Sigmoid colon (tissue), 7 donors: ENCODE measurements around the gene BDKRB2. TPM values are rescaled to one million over a fixed set of nuclear protein-coding genes. Genes with fewer than 3 reads are reported as not detected.

ENCODE experiments used
- DNase-seq: peaks from one replicate; pipeline ENCODE4 v3.0.0-alpha.2; 2019
- H3K27ac ChIP-seq, 4 donors: fragments of 200-600 bp; sonication (generic); one replicate each; pipeline ENCODE4 v1.5.1; 2016 to 2019; ENCODE audit warnings: mild to moderate bottlenecking in 1 of 4
- H3K27me3 ChIP-seq, 3 donors: fragments of 200-600 bp; sonication (generic); one replicate each; pipeline ENCODE4 v1.5.1; 2019; ENCODE audit warnings: mild to moderate bottlenecking in 1 of 3
- H3K36me3 ChIP-seq, 4 donors: fragments of 200-600 bp; sonication (generic); one replicate each; pipeline ENCODE4 v1.5.1; 2016 to 2019
- H3K4me1 ChIP-seq, 4 donors: fragments of 200-600 bp; sonication (generic); one replicate each; pipeline ENCODE4 v1.5.1; 2017 to 2019
- H3K4me3 ChIP-seq, 4 donors: fragments of 200-600 bp; sonication (generic); one replicate each; pipeline ENCODE4 v1.5.1; 2017 to 2019; ENCODE audit warnings: mild to moderate bottlenecking in 2 of 4, moderate library complexity in 1 of 4
- H3K9me3 ChIP-seq, 4 donors: fragments of 200-600 bp in 3 of 4; sonication (generic) in 3 of 4; one replicate each; pipeline versions ENCODE4 v1.5.1 to v1.6.1; 2013 to 2019
- CTCF ChIP-seq, 4 experiments: fragments of 450-650 bp in 3 of 4; fragments of 200-600 bp in 1 of 4; IDR thresholded peaks; one replicate each; pipeline ENCODE4 v1.5.1; 2016 to 2019; ENCODE audit warnings: antibody characterized with exemption in 4 of 4, mild to moderate bottlenecking in 3 of 4, moderate library complexity in 2 of 4
- EP300 ChIP-seq, 4 donors: sonication (generic); formaldehyde crosslinking; IDR thresholded peaks; one replicate each; pipeline ENCODE4 v1.6.1; 2017; ENCODE audit warnings: antibody characterized with exemption in 4 of 4
- POLR2A ChIP-seq, 2 donors: fragments of 450-650 bp; IDR thresholded peaks; one replicate each; pipeline ENCODE4 v1.6.1; 2016; ENCODE audit warnings: antibody characterized with exemption in 2 of 2, mild to moderate bottlenecking in 2 of 2, moderate library complexity in 2 of 2
- POLR2AphosphoS5 ChIP-seq, 4 donors: sonication (generic); formaldehyde crosslinking; IDR thresholded peaks; one replicate each; pipeline ENCODE4 v1.6.1; 2017; ENCODE audit warnings: antibody characterized with exemption in 4 of 4
- WGBS, 2 donors: extraction: QIAGEN DNeasy Blood & Tissue Kit; methylation state at CpG; one replicate each; pipeline ENCODE4 v1.1.7; 2013; 5-methylcytosine and 5-hydroxymethylcytosine counted together
- intact Hi-C: fragments of 100-400 bp; cut with DNase I; formaldehyde crosslinking; loops from one replicate; pipeline ENCODE4 v1.15.1; 2023
- polyA plus RNA-seq, 3 donors: library from polyadenylated mRNA; stranded (reverse); fragments of 200-250 nt; gene quantifications; one replicate each; pipeline ENCODE4 v1.2.3, GENCODE V29; 2013
- total RNA-seq, 4 donors: library from RNA; depleted of rRNA; stranded (reverse); fragments of >200 nt; gene quantifications; one replicate each; pipeline ENCODE4 v1.1.0, GENCODE V29; 2016
- donor health status: healthy with polysubstance abuse.
- donor health status: Bipolar disorder and iron deficiency.
- donor health status: healthy.

The BDKRB2 gene
- total and polyA plus RNA-seq, 7 donors, result 1.8 to 10.8 (median 4.5) TPM

- no peaks in the 10 kb centered on the region for H3K27me3 ChIP-seq
- H3K27ac ChIP-seq, result no peak overlapping the region
- intact Hi-C loops, result no loop called here
- H3K36me3 ChIP-seq, result no peaks in the 10 kb centered on the region
- TF ChIP-seq POLR2A (IDR thresholded peaks at IDR 0.05), result no peak
- no peak for TF ChIP-seq EP300 (IDR thresholded peaks at IDR 0.05)
- no peak for TF ChIP-seq POLR2AphosphoS5 (IDR thresholded peaks at IDR 0.05)
- no peak for TF ChIP-seq CTCF (IDR thresholded peaks at IDR 0.05)
- 71 to 73% methylated on average over 22 of the region's 22 CpGs for WGBS, 2 donors
- peaks cover 0 to 8% (median 0%) of the 10 kb centered on the region in 4 donors for H3K4me1 ChIP-seq
- no peak overlapping the region for H3K4me3 ChIP-seq
- DNase-seq, result no peak
- H3K9me3 ChIP-seq, result no peaks in the 10 kb centered on the region
These were observed 11.4 kb upstream of the BDKRB2 start for GRCh38 chr14:96192975-96193805.

GRCh38 chr14:96194262-96194656 is 10.4 kb upstream of the BDKRB2 start:
- intact Hi-C loops, result no loop called here
- TF ChIP-seq POLR2A (IDR thresholded peaks at IDR 0.05), result no peak
- TF ChIP-seq CTCF (IDR thresholded peaks at IDR 0.05), result no peak
- TF ChIP-seq EP300 (IDR thresholded peaks at IDR 0.05), result no peak
- no peak for TF ChIP-seq POLR2AphosphoS5 (IDR thresholded peaks at IDR 0.05)
- no peak overlapping the region for H3K4me3 ChIP-seq
- H3K27me3 ChIP-seq, result no peaks in the 10 kb centered on the region
- H3K27ac ChIP-seq, result no peak overlapping the region
- H3K4me1 ChIP-seq, result no peaks in the 10 kb centered on the region
- H3K36me3 ChIP-seq, result no peaks in the 10 kb centered on the region
- H3K9me3 ChIP-seq, result no peaks in the 10 kb centered on the region
- no peak for DNase-seq
- WGBS, 2 donors, result 90 to 93% methylated on average over 10 of the region's 10 CpGs

- 53 to 60% methylated on average over 11 of the region's 11 CpGs for WGBS, 2 donors
- Histone ChIP-seq H3K27ac (no peak overlapping the region), H3K36me3 (no peaks in the 10 kb centered on the region), H3K9me3 (no peaks in the 10 kb centered on the region), H3K4me3 (no peak overlapping the region), H3K27me3 (no peaks in the 10 kb centered on the region), H3K4me1 (no peaks in the 10 kb centered on the region)
- DNase-seq, result no peak
- no peak for TF ChIP-seq POLR2AphosphoS5 (IDR thresholded peaks at IDR 0.05)
- no peak for TF ChIP-seq CTCF (IDR thresholded peaks at IDR 0.05)
- no peak for TF ChIP-seq POLR2A (IDR thresholded peaks at IDR 0.05)
- TF ChIP-seq EP300 (IDR thresholded peaks at IDR 0.05), result no peak
- intact Hi-C loops, result no loop called here
These were observed 9.8 kb upstream of the BDKRB2 start for GRCh38 chr14:96194657-96195431.

GRCh38 chr14:96195441-96196081 is 9.1 kb upstream of the BDKRB2 start:
- no peak overlapping the region for H3K4me3 ChIP-seq
- TF ChIP-seq POLR2A (IDR thresholded peaks at IDR 0.05), result no peak
- TF ChIP-seq POLR2AphosphoS5 (IDR thresholded peaks at IDR 0.05), result no peak
- TF ChIP-seq CTCF (IDR thresholded peaks at IDR 0.05), result no peak
- TF ChIP-seq EP300 (IDR thresholded peaks at IDR 0.05), result no peak
- intact Hi-C loops, result no loop called here
- H3K4me1 ChIP-seq, result no peaks in the 10 kb centered on the region
- no peaks in the 10 kb centered on the region for H3K36me3 ChIP-seq
- H3K27ac ChIP-seq, result no peak overlapping the region
- no peaks in the 10 kb centered on the region for H3K9me3 ChIP-seq
- WGBS, 2 donors, result 62 to 81% methylated on average over 8 of the region's 8 CpGs
- H3K27me3 ChIP-seq, result no peaks in the 10 kb centered on the region
- no peak for DNase-seq
